Activated CD8-positive, alpha-beta memory T cell treated with anti-CD3 and anti-CD28 coated beads, Interleukin-2, amount 10 ng/mL, durations not matched to agents 7 days and 5 days (primary cell): ENCODE data around the gene FXYD7. TPM values are rescaled to one million over a fixed set of nuclear protein-coding genes. Genes with fewer than 3 reads are reported as not detected.

Experiments
- ATAC-seq: fragments of 150-1000 bp; cut with Tn5 transposase; one replicate; pipeline ENCODE4 v1.10.0; 2021; ENCODE audit warnings: moderate library complexity
- CTCF ChIA-PET: fragments of 350-600 bp; sonication (Branson Sonifier 250); formaldehyde crosslinking; loops from one replicate; lab custom pipeline; 2021; ENCODE audit warnings: antibody characterized with exemption; lab: Charles Lee
- DNase-seq: peaks from one replicate; pipeline ENCODE4 v3.0.0-alpha.2; 2020
- H3K27ac Mint-ChIP-seq: one replicate; pipeline ENCODE4 v1.8.0; 2021; ENCODE audit warnings: mild to moderate bottlenecking, mixed read lengths
- H3K27me3 Mint-ChIP-seq: one replicate; pipeline ENCODE4 v1.8.0; 2021; ENCODE audit warnings: mixed read lengths
- H3K36me3 Mint-ChIP-seq: one replicate; pipeline ENCODE4 v1.8.0; 2021; ENCODE audit warnings: mild to moderate bottlenecking, mixed read lengths
- H3K4me1 Mint-ChIP-seq: one replicate; pipeline ENCODE4 v1.8.0; 2021; ENCODE audit warnings: mixed read lengths
- H3K4me3 Mint-ChIP-seq: one replicate; pipeline ENCODE4 v1.8.0; 2021; ENCODE audit warnings: mild to moderate bottlenecking, moderate library complexity, mixed read lengths
- H3K9me3 Mint-ChIP-seq: one replicate; pipeline ENCODE4 v1.8.0; 2022; ENCODE audit warnings: low read depth, mixed read lengths
- total RNA-seq, 2 experiments: library from RNA; stranded (reverse); gene quantifications; one replicate each; pipeline ENCODE4 v1.2.3, GENCODE V29; 2021

FXYD7 gene
- total RNA-seq, 2 experiments from 2014 or later, result 1.1 to 1.9 TPM

GRCh38 chr19:35105047-35105410, 38.0 kb upstream of the FXYD7 start:
- Mint-ChIP-seq H3K4me3 (no peak overlapping the region), H3K9me3 (peaks cover 3% of the 10 kb centered on the region), H3K27ac (no peak overlapping the region), H3K27me3 (no peaks in the 10 kb centered on the region), H3K4me1 (no peaks in the 10 kb centered on the region), H3K36me3 (no peaks in the 10 kb centered on the region)
- CTCF ChIA-PET, result no interaction called here
- no peak for ATAC-seq
- DNase-seq, result no peak

GRCh38 chr19:35105411-35106290, 37.4 kb upstream of the FXYD7 start:
- Mint-ChIP-seq H3K4me1 (no peaks in the 10 kb centered on the region), H3K9me3 (peaks cover 3% of the 10 kb centered on the region), H3K36me3 (no peaks in the 10 kb centered on the region), H3K27ac (no peak overlapping the region), H3K27me3 (no peaks in the 10 kb centered on the region), H3K4me3 (no peak overlapping the region)
- ATAC-seq (no peak), DNase-seq (no peak)
- CTCF ChIA-PET, result no interaction called here

DNA sequence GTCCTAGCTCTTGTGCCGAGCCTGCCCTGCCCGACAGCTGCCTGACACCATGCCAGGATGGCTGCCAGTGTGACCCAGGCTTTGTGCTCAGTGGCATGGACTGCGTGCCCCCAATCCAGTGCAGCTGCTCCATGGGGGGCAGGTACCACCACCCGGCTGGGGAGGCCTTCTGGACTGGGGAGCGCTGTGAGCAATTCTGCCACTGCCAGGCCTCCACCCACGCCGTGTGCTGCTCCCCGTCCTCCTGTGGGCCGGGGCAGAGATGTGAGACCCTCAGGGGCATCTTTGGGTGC, 36.8 kb upstream of the FXYD7 start:
- Mint-ChIP-seq H3K27me3 (no peaks in the 10 kb centered on the region), H3K36me3 (no peaks in the 10 kb centered on the region), H3K4me3 (no peak overlapping the region), H3K27ac (no peak overlapping the region), H3K4me1 (no peaks in the 10 kb centered on the region), H3K9me3 (peaks cover 3% of the 10 kb centered on the region)
- CTCF ChIA-PET, result no interaction called here
- DNase-seq, result no peak
- no peak for ATAC-seq

GRCh38 chr19:35106898-35107541, 36.0 kb upstream of the FXYD7 start:
- H3K27me3 Mint-ChIP-seq, result no peaks in the 10 kb centered on the region
- no peaks in the 10 kb centered on the region for H3K36me3 Mint-ChIP-seq
- DNase-seq (no peak), ATAC-seq (no peak)
- H3K27ac Mint-ChIP-seq, result peak overlapping the region; percentile 25
- CTCF ChIA-PET, result interaction anchor here (1.0 kb wide), 1 partner anchor 34 kb away, joined by 3 read pairs; no protein-coding TSS in a partner anchor
- no peak overlapping the region for H3K4me3 Mint-ChIP-seq
- H3K9me3 Mint-ChIP-seq, result peaks cover 3% of the 10 kb centered on the region
- no peaks in the 10 kb centered on the region for H3K4me1 Mint-ChIP-seq

- no peak for ATAC-seq
- CTCF ChIA-PET, result interaction anchor here (1.0 kb wide), 1 partner anchor 33 kb away, joined by 3 read pairs; no protein-coding TSS in a partner anchor
These were observed 35.5 kb upstream of the FXYD7 start for GRCh38 chr19:35107545-35107944.

GRCh38 chr19:35108730-35109129, 34.3 kb upstream of the FXYD7 start:
- no peak for ATAC-seq
- no peak overlapping the region for H3K4me3 Mint-ChIP-seq
- no peaks in the 10 kb centered on the region for H3K4me1 Mint-ChIP-seq
- H3K27me3 Mint-ChIP-seq, result no peaks in the 10 kb centered on the region
- H3K9me3 Mint-ChIP-seq, result peaks cover 3% of the 10 kb centered on the region
- no peak for DNase-seq
- no peak overlapping the region for H3K27ac Mint-ChIP-seq
- CTCF ChIA-PET, result no interaction called here
- H3K36me3 Mint-ChIP-seq, result no peaks in the 10 kb centered on the region

More at GRCh38 chr19:35107545-35107944, 35.5 kb upstream of the FXYD7 start:
- Mint-ChIP-seq H3K27me3 (no peaks in the 10 kb centered on the region), H3K4me1 (no peaks in the 10 kb centered on the region), H3K27ac (peak overlapping the region; percentile 25), H3K9me3 (peaks cover 3% of the 10 kb centered on the region), H3K36me3 (no peaks in the 10 kb centered on the region), H3K4me3 (no peak overlapping the region)
- DNase-seq, result no peak

GRCh38 chr19:35109395-35110112, 33.5 kb upstream of the FXYD7 start:
- H3K4me3 Mint-ChIP-seq, result no peak overlapping the region
- DNase-seq (no peak), ATAC-seq (no peak)
- H3K36me3 Mint-ChIP-seq, result no peaks in the 10 kb centered on the region
- H3K27me3 Mint-ChIP-seq, result no peaks in the 10 kb centered on the region
- peaks cover 3% of the 10 kb centered on the region for H3K9me3 Mint-ChIP-seq
- no peak overlapping the region for H3K27ac Mint-ChIP-seq
- peaks cover 2% of the 10 kb centered on the region for H3K4me1 Mint-ChIP-seq
- CTCF ChIA-PET, result no interaction called here

- Mint-ChIP-seq H3K4me3 (no peak overlapping the region), H3K4me1 (peaks cover 3% of the 10 kb centered on the region), H3K27ac (no peak overlapping the region), H3K36me3 (no peaks in the 10 kb centered on the region), H3K27me3 (no peaks in the 10 kb centered on the region), H3K9me3 (peaks cover 2% of the 10 kb centered on the region)
- no peak for ATAC-seq
- no peak for DNase-seq
- CTCF ChIA-PET, result interaction anchor here (1.0 to 1.1 kb wide), 2 partner anchors 24 to 72 kb away, joined by 3 read pairs; partner anchors contain the start of gene LGI4
These were observed 32.1 kb upstream of the FXYD7 start for GRCh38 chr19:35110974-35111373.

DNA sequence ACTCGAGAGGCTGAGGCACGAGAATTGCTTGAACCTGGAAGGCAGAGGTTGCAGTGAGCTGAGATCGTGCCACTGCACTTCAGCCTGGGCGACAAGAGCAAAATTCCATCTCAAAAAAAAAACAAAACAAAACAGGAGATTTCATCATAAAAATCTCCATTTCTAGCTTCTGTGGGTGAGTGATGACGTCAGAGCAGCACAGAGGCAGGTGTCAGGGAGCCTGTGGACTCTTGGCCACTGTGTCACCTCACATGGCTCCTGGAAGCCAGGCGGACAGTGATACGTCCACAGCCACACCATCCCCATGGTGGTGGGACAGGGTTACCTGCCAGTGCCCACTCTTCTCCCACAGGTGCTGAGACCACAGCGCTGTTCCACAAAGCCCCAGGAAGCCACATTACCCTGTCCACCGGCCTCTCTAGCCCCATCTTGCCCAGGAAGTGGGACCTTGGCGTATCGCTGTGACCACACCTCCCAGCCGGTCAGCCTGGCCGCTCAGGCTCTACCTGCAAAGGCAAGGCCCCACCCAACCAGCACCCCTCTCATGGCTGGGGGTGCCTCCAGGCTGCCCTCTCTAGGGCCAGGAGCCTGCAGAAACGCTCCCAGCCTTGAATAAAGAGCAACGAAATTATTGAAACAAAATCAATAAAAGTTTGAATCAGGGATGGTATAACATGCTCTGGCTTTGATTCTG, 29.9 kb upstream of the FXYD7 start:
- no peak for DNase-seq
- ATAC-seq, result no peak
- H3K36me3 Mint-ChIP-seq, result no peaks in the 10 kb centered on the region
- H3K9me3 Mint-ChIP-seq, result no peaks in the 10 kb centered on the region
- H3K4me1 Mint-ChIP-seq, result peaks cover 3% of the 10 kb centered on the region
- no peak overlapping the region for H3K27ac Mint-ChIP-seq
- no peak overlapping the region for H3K4me3 Mint-ChIP-seq
- no peaks in the 10 kb centered on the region for H3K27me3 Mint-ChIP-seq
- CTCF ChIA-PET, result no interaction called here

DNA sequence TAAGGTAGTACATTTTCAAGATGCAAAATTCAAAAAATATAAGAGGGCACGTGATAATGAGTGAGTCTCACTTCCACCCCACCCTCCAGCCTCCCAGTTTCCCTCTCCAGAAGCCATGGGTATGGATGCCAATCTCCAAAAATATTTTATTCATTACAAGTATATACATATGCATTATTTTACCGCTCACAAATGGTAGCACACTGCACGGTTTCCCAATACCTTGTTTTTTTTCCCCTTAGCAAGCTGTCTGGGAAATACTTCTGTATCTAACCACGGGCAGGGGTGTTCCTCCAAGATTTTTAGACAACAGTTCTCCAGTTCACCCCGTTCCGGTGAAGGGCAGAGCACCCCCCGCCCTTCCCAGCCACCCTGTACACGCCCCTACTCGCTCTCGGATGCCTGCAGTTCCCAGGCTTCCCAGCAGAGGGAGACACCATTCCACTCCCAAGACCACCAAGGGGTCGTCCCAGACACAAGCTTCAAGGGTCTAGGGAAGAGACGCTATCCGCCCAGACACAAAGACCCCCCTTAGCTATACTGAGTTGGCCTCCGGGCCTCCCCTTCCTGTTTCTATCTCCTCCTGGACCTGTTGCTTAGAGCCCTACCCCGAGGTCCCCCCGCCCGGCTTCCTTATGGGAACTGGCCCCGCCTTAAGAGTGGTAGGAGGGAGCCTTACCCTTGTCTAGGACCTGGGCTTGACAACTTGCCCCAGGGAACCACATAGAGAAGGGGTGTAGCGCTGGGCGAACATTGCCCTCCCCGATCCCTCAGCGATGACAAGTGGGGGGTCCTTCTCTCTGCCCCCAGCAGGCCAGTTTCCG, 28.5 kb upstream of the FXYD7 start:
- no peak overlapping the region for H3K27ac Mint-ChIP-seq
- no peaks in the 10 kb centered on the region for H3K27me3 Mint-ChIP-seq
- no peaks in the 10 kb centered on the region for H3K36me3 Mint-ChIP-seq
- H3K4me1 Mint-ChIP-seq, result peaks cover 3% of the 10 kb centered on the region
- H3K4me3 Mint-ChIP-seq, result no peak overlapping the region
- ATAC-seq (peak; percentile 75), DNase-seq (peak; percentile 65)
- no peaks in the 10 kb centered on the region for H3K9me3 Mint-ChIP-seq
- CTCF ChIA-PET, result interaction anchor here (0.6 to 2.5 kb wide), 13 partner anchors 13 to 348 kb away, joined by 3 to 14 read pairs (median 3); partner anchors contain the start of gene LGI4

- Mint-ChIP-seq H3K27ac (no peak within 1 kb of the TSS), H3K27me3 (no peaks in the 10 kb centered on the region), H3K9me3 (no peaks in the 10 kb centered on the region), H3K36me3 (no peaks in the 10 kb centered on the region), H3K4me1 (peaks cover 3% of the 10 kb centered on the region), H3K4me3 (no peak within 1 kb of the TSS)
- CTCF ChIA-PET, result interaction anchor here (0.6 to 2.5 kb wide), 12 partner anchors 12 to 143 kb away, joined by 3 to 14 read pairs (median 3); partner anchors contain the start of gene LGI4
- DNase-seq (no peak), ATAC-seq (no peak)
These were observed 27.7 kb upstream of the FXYD7 start, which contains the start of gene FXYD3 for GRCh38 chr19:35115177-35115951. TSS of gene FXYD3 (plus strand) at chr19:35115823. CDS start at chr19:35119377, 3,554 bp downstream.
